ENCODE results near the gene ITPK1. TPM values are rescaled to one million over a fixed set of nuclear protein-coding genes. Genes with fewer than 3 reads are reported as not detected.
"Not testable (repeated sequence)": the region's sequence is repeated elsewhere in the genome, so short reads cannot be mapped to it uniquely, and the experiment has no call there.

The ITPK1 gene
- total and polyA plus RNA-seq, 7 experiments from 2014 or later: 10.2 to 71.8 (median 21.3) TPM

- intact Hi-C loops (cut with micrococcal nuclease): loop anchor here in 1 of 2 donors (1.0 kb wide), 1 partner anchor 19 kb away; no protein-coding TSS in a partner anchor
- peak; percentile 70 for ATAC-seq
- peak in 4 of 9 donors; percentile 8 to 28 (median 16) for DNase-seq
- Mint-ChIP-seq H3K9me3 (no peaks in the 10 kb centered on the region), H3K27me3 (peaks cover 0 to 11% (median 0%) of the 10 kb centered on the region in 5 donors), H3K4me1 (peaks cover 0 to 2% (median 0%) of the 10 kb centered on the region in 7 donors), H3K4me3 (no peak overlapping the region), H3K36me3 (no peaks in the 10 kb centered on the region), H3K27ac (no peak overlapping the region)
- Histone ChIP-seq H3K27ac (ENCODE audit: low read depth, low read length) (no peak overlapping the region), H3K4me3 (ENCODE audit: low read length) (no peak overlapping the region), H3K36me3 (ENCODE audit: control insufficient read depth in 2 of 3, insufficient read depth in 3 of 3, low read length in 3 of 3) (no peaks in the 10 kb centered on the region), H3K9me3 (ENCODE audit: control insufficient read depth in 2 of 3, low read length in 3 of 3) (no peaks in the 10 kb centered on the region), H3K4me1 (ENCODE audit: control insufficient read depth in 2 of 2, insufficient read depth in 2 of 2, low read length in 2 of 2) (no peaks in the 10 kb centered on the region), H3K27me3 (ENCODE audit: control insufficient read depth in 2 of 2, insufficient read depth in 2 of 2, low read length in 2 of 2) (no peaks in the 10 kb centered on the region)
- ChIA-PET CTCF (interaction anchor here (0.6 to 9.9 kb wide), 13 partner anchors 14 to 187 kb away, joined by 3 to 108 read pairs (median 3); partner anchors contain the start of gene ITPK1), POLR2A (interaction anchor here (1.4 to 1.7 kb wide), 2 partner anchors 17 to 19 kb away, joined by 3 to 5 read pairs; no protein-coding TSS in a partner anchor)
Observed at GRCh38 chr14:93132472-93133065, 16.8 kb upstream of the ITPK1 start.

GRCh38 chr14:93131257-93131820, 15.6 kb upstream of the ITPK1 start:
- H3K9me3 ChIP-seq (ENCODE audit: control insufficient read depth in 2 of 3, low read length in 3 of 3); H3K4me1 Mint-ChIP-seq; H3K36me3 ChIP-seq (ENCODE audit: control insufficient read depth in 2 of 3, insufficient read depth in 3 of 3, low read length in 3 of 3); DNase-seq; intact Hi-C loops (cut with micrococcal nuclease); H3K4me3 Mint-ChIP-seq; H3K4me3 ChIP-seq (ENCODE audit: low read length); H3K9me3 Mint-ChIP-seq; H3K27me3 ChIP-seq (ENCODE audit: control insufficient read depth in 2 of 2, insufficient read depth in 2 of 2, low read length in 2 of 2); H3K27ac ChIP-seq (ENCODE audit: low read depth, low read length); ATAC-seq; H3K27ac Mint-ChIP-seq; H3K36me3 Mint-ChIP-seq; H3K4me1 ChIP-seq (ENCODE audit: control insufficient read depth in 2 of 2, insufficient read depth in 2 of 2, low read length in 2 of 2): not testable (repeated sequence)
- H3K27me3 Mint-ChIP-seq: peaks cover 0 to 13% (median 0%) of the 10 kb centered on the region in 5 donors
- POLR2A ChIA-PET: interaction anchor here (1.4 to 1.7 kb wide), 2 partner anchors 16 to 18 kb away, joined by 3 to 5 read pairs; no protein-coding TSS in a partner anchor
- CTCF ChIA-PET: interaction anchor here (0.6 to 9.9 kb wide), 8 partner anchors 13 to 614 kb away, joined by 3 to 108 read pairs (median 6); partner anchors contain the start of gene ITPK1

GRCh38 chr14:93128725-93129459, 13.2 kb upstream of the ITPK1 start:
- no peak for DNase-seq
- Histone ChIP-seq H3K4me3 (ENCODE audit: low read length) (no peak overlapping the region), H3K27ac (ENCODE audit: low read depth, low read length) (no peak overlapping the region), H3K27me3 (ENCODE audit: control insufficient read depth in 2 of 2, insufficient read depth in 2 of 2, low read length in 2 of 2) (no peaks in the 10 kb centered on the region), H3K4me1 (ENCODE audit: control insufficient read depth in 2 of 2, insufficient read depth in 2 of 2, low read length in 2 of 2) (no peaks in the 10 kb centered on the region), H3K9me3 (ENCODE audit: control insufficient read depth in 2 of 3, low read length in 3 of 3) (no peaks in the 10 kb centered on the region), H3K36me3 (ENCODE audit: control insufficient read depth in 2 of 3, insufficient read depth in 3 of 3, low read length in 3 of 3) (no peaks in the 10 kb centered on the region)
- Mint-ChIP-seq H3K27ac (no peak overlapping the region), H3K4me3 (no peak overlapping the region), H3K9me3 (no peaks in the 10 kb centered on the region), H3K4me1 (peaks cover 0 to 2% (median 0%) of the 10 kb centered on the region in 7 donors), H3K36me3 (no peaks in the 10 kb centered on the region), H3K27me3 (peaks cover 0 to 17% (median 0%) of the 10 kb centered on the region in 5 donors)
- ChIA-PET CTCF (no interaction called here), POLR2A (no interaction called here)
- no peak for ATAC-seq
- intact Hi-C loops (cut with micrococcal nuclease): no loop called here

- Mint-ChIP-seq H3K27me3 (peaks cover 0 to 15% (median 0%) of the 10 kb centered on the region in 5 donors), H3K4me1 (peaks cover 0 to 2% (median 0%) of the 10 kb centered on the region in 7 donors), H3K27ac (no peak overlapping the region), H3K36me3 (no peaks in the 10 kb centered on the region), H3K4me3 (no peak overlapping the region), H3K9me3 (no peaks in the 10 kb centered on the region)
- DNase-seq (no peak), ATAC-seq (no peak)
- Histone ChIP-seq H3K4me1 (ENCODE audit: control insufficient read depth in 2 of 2, insufficient read depth in 2 of 2, low read length in 2 of 2) (no peaks in the 10 kb centered on the region), H3K27ac (ENCODE audit: low read depth, low read length) (no peak overlapping the region), H3K36me3 (ENCODE audit: control insufficient read depth in 2 of 3, insufficient read depth in 3 of 3, low read length in 3 of 3) (no peaks in the 10 kb centered on the region), H3K4me3 (ENCODE audit: low read length) (no peak overlapping the region), H3K27me3 (ENCODE audit: control insufficient read depth in 2 of 2, insufficient read depth in 2 of 2, low read length in 2 of 2) (no peaks in the 10 kb centered on the region), H3K9me3 (ENCODE audit: control insufficient read depth in 2 of 3, low read length in 3 of 3) (no peaks in the 10 kb centered on the region)
- ChIA-PET CTCF (interaction anchor here (1.3 kb wide), 1 partner anchor 13 kb away, joined by 5 read pairs; no protein-coding TSS in a partner anchor), POLR2A (no interaction called here)
- intact Hi-C loops (cut with micrococcal nuclease): no loop called here
Observed at GRCh38 chr14:93126111-93126510, 10.4 kb upstream of the ITPK1 start.

- Histone ChIP-seq H3K4me1 (ENCODE audit: control insufficient read depth in 2 of 2, insufficient read depth in 2 of 2, low read length in 2 of 2) (no peaks in the 10 kb centered on the region), H3K4me3 (ENCODE audit: low read length) (no peak overlapping the region), H3K27ac (ENCODE audit: low read depth, low read length) (no peak overlapping the region), H3K36me3 (ENCODE audit: control insufficient read depth in 2 of 3, insufficient read depth in 3 of 3, low read length in 3 of 3) (no peaks in the 10 kb centered on the region), H3K27me3 (ENCODE audit: control insufficient read depth in 2 of 2, insufficient read depth in 2 of 2, low read length in 2 of 2) (no peaks in the 10 kb centered on the region), H3K9me3 (ENCODE audit: control insufficient read depth in 2 of 3, low read length in 3 of 3) (no peaks in the 10 kb centered on the region)
- CTCF ChIA-PET: interaction anchor here (0.9 kb wide), 1 partner anchor 9 kb away, joined by 5 read pairs; no protein-coding TSS in a partner anchor
- DNase-seq (no peak), ATAC-seq (no peak)
- intact Hi-C loops (cut with micrococcal nuclease): no loop called here
- Mint-ChIP-seq H3K4me3 (no peak overlapping the region), H3K27ac (no peak overlapping the region), H3K27me3 (peaks cover 0 to 7% (median 0%) of the 10 kb centered on the region in 5 donors), H3K36me3 (no peaks in the 10 kb centered on the region), H3K9me3 (no peaks in the 10 kb centered on the region), H3K4me1 (peaks cover 0 to 5% (median 0%) of the 10 kb centered on the region in 7 donors)
- POLR2A ChIA-PET: no interaction called here
Observed at GRCh38 chr14:93122826-93123225, 7.1 kb upstream of the ITPK1 start.

- Mint-ChIP-seq H3K9me3 (no peaks in the 10 kb centered on the region), H3K4me3 (no peak overlapping the region), H3K4me1 (peaks cover 0 to 13% (median 6%) of the 10 kb centered on the region in 7 donors), H3K27me3 (peaks cover 0 to 4% (median 0%) of the 10 kb centered on the region in 5 donors), H3K36me3 (no peaks in the 10 kb centered on the region), H3K27ac (peak overlapping the region in 1 of 9 donors; percentile 20)
- no peaks in the 10 kb centered on the region for H3K9me3 ChIP-seq (ENCODE audit: control insufficient read depth in 2 of 3, low read length in 3 of 3)
- no peak overlapping the region for H3K4me3 ChIP-seq (ENCODE audit: low read length)
- intact Hi-C loops (cut with micrococcal nuclease): no loop called here
- H3K27me3 ChIP-seq (ENCODE audit: control insufficient read depth in 2 of 2, insufficient read depth in 2 of 2, low read length in 2 of 2): no peaks in the 10 kb centered on the region
- H3K36me3 ChIP-seq (ENCODE audit: control insufficient read depth in 2 of 3, insufficient read depth in 3 of 3, low read length in 3 of 3): peaks cover 0 to under 1% (median 0%) of the 10 kb centered on the region in 3 experiments
- no peak for DNase-seq
- CTCF ChIA-PET: no interaction called here
- peaks cover 4 to 5% of the 10 kb centered on the region in 2 donors for H3K4me1 ChIP-seq (ENCODE audit: control insufficient read depth in 2 of 2, insufficient read depth in 2 of 2, low read length in 2 of 2)
- POLR2A ChIA-PET: interaction anchor here (0.7 kb wide), 1 partner anchor 165 kb away, joined by 4 read pairs; no protein-coding TSS in a partner anchor
- no peak for ATAC-seq
- no peak overlapping the region for H3K27ac ChIP-seq (ENCODE audit: low read depth, low read length)
Observed at GRCh38 chr14:93121030-93121834, 5.5 kb upstream of the ITPK1 start.
